Body of pancreas (tissue), 4 donors: ENCODE measurements around the gene HPSE2. TPM values are rescaled to one million over a fixed set of nuclear protein-coding genes. Genes with fewer than 3 reads are reported as not detected.

Experiments
- ATAC-seq: fragments of 150-250 bp; one replicate; pipeline ENCODE4 v1.9.1; 2016
- DNase-seq, 4 donors: peaks; one replicate each; pipeline ENCODE4 v3.0.0-alpha.2; 2019
- H3K27ac ChIP-seq, 4 donors: fragments of 200-600 bp; sonication (generic); 1 replicate in 3 of 4; 2 replicates in 1 of 4; pipeline versions ENCODE4 v1.5.1 to v1.6.1; 2016 to 2019; ENCODE audit warnings: mild to moderate bottlenecking in 1 of 4, mixed read lengths in 1 of 4, moderate library complexity in 1 of 4
- H3K27me3 ChIP-seq, 2 donors: fragments of 200-600 bp; sonication (generic); one replicate each; pipeline ENCODE4 v1.6.0; 2016; ENCODE audit warnings: mild to moderate bottlenecking in 1 of 2
- H3K36me3 ChIP-seq, 2 donors: fragments of 200-600 bp; sonication (generic); replicated peaks in 1 of 2; 2 replicates each; pipeline ENCODE4 v1.5.1; 2016; ENCODE audit warnings: low read depth in 2 of 2; ENCODE audit not compliant: insufficient read depth in 1 of 2
- H3K4me1 ChIP-seq: fragments of 200-600 bp; sonication (generic); one replicate; pipeline ENCODE4 v1.6.0; 2016
- H3K4me3 ChIP-seq, 2 donors: fragments of 200-600 bp; sonication (generic); 1 replicate in 1 of 2; 2 replicates in 1 of 2; pipeline ENCODE4 v1.5.1; 2016 to 2019
- H3K9me3 ChIP-seq, 3 donors: fragments of 200-600 bp; sonication (generic); 1 replicate in 2 of 3; 2 replicates in 1 of 3; pipeline ENCODE4 v1.5.1; 2016
- CTCF ChIP-seq, 7 experiments: fragments of 450-650 bp in 4 of 7; fragments of 200-600 bp in 3 of 7; sonication (generic) in 3 of 7; IDR thresholded peaks; one replicate each; pipeline ENCODE4 v1.5.1; 2016 to 2019; ENCODE audit warnings: antibody characterized with exemption in 7 of 7
- POLR2A ChIP-seq, 3 donors: fragments of 450-650 bp; IDR thresholded peaks; one replicate each; pipeline ENCODE4 v1.6.1; 2016; ENCODE audit warnings: antibody characterized with exemption in 3 of 3, mild to moderate bottlenecking in 2 of 3
- WGBS, 2 donors: methylation state at CpG; one replicate each; pipeline ENCODE4 v1.1.5; 2017; 5-methylcytosine and 5-hydroxymethylcytosine counted together
- intact Hi-C: fragments of 100-400 bp; cut with DNase I; formaldehyde crosslinking; loops from one replicate; pipeline ENCODE4 v1.15.1; 2023
- total RNA-seq, 2 donors: library from RNA; depleted of rRNA; stranded (reverse); fragments of >200 nt; gene quantifications; one replicate each; pipeline ENCODE4 v1.1.0, GENCODE V29; 2016

The HPSE2 gene
- total RNA-seq, 2 donors from 2014 or later, result not detected

DNA sequence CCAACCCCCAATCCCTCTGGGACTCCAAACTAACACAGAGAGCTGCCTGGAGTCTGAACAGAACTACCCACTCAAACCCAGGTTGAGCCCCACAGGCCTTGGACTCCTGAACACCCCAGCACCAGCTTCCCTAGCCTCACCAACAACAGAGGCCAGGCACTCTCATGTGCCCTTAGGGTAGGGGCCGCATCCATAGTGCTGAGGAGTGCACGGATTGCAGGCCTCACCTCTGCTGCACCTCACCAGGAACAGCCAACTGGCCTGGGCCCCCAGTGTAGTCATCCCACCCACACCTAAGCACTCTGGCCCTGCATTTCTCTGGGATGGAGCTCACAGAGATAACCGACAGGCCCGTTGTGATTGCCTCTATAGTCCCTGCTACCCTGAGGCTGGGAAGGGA, 194.2 kb downstream of the HPSE2 start:
- no peak for ATAC-seq
- intact Hi-C loops, result no loop called here
- no peak for DNase-seq
- WGBS, 2 donors, result 80 to 96% methylated on average over 4 of the region's 4 CpGs
- H3K27me3 ChIP-seq, result no peaks in the 10 kb centered on the region
- H3K27ac ChIP-seq, result no peak overlapping the region
- no peaks in the 10 kb centered on the region for H3K4me1 ChIP-seq
- H3K36me3 ChIP-seq, result no peaks in the 10 kb centered on the region
- peaks cover 0 to 9% (median 0%) of the 10 kb centered on the region in 3 donors for H3K9me3 ChIP-seq
- no peak overlapping the region for H3K4me3 ChIP-seq
- TF ChIP-seq POLR2A (IDR thresholded peaks at IDR 0.05) (no peak), CTCF (IDR thresholded peaks at IDR 0.05) (no peak)

GRCh38 chr10:99013885-99014284, 221.8 kb downstream of the HPSE2 start:
- Histone ChIP-seq H3K4me1 (no peaks in the 10 kb centered on the region), H3K4me3 (no peak overlapping the region), H3K27ac (no peak overlapping the region), H3K36me3 (no peaks in the 10 kb centered on the region), H3K9me3 (no peaks in the 10 kb centered on the region), H3K27me3 (no peaks in the 10 kb centered on the region)
- no peak for ATAC-seq
- no peak for TF ChIP-seq POLR2A (IDR thresholded peaks at IDR 0.05)
- TF ChIP-seq CTCF (IDR thresholded peaks at IDR 0.05), result no peak
- no peak for DNase-seq
- intact Hi-C loops, result no loop called here
- 68 to 86% methylated on average over 5 to 9 of the region's 9 CpGs for WGBS, 2 donors

DNA sequence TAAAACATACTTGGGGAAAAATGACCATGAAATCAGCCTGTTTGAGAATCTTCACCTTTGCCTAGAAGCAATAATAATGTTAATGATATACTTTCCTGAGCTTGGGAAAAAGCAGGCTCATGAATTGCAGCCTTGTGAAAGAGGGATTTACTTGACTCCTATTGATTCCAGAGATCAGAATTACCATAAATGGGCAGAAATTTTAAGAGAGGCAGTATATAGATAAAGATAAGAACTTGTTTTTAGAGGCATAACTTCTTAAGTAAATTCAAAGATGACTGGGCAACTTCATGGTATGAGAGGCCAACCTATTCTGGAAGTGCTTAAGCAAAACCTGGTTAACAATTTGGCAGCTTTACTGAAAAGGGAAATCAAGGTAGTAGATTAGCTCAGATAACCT, 225.4 kb downstream of the HPSE2 start:
- DNase-seq (no peak), ATAC-seq (no peak)
- Histone ChIP-seq H3K27ac (no peak overlapping the region), H3K4me1 (no peaks in the 10 kb centered on the region), H3K9me3 (no peaks in the 10 kb centered on the region), H3K4me3 (no peak overlapping the region), H3K27me3 (no peaks in the 10 kb centered on the region), H3K36me3 (no peaks in the 10 kb centered on the region)
- TF ChIP-seq POLR2A (IDR thresholded peaks at IDR 0.05) (no peak), CTCF (IDR thresholded peaks at IDR 0.05) (no peak)
- intact Hi-C loops, result no loop called here

DNA sequence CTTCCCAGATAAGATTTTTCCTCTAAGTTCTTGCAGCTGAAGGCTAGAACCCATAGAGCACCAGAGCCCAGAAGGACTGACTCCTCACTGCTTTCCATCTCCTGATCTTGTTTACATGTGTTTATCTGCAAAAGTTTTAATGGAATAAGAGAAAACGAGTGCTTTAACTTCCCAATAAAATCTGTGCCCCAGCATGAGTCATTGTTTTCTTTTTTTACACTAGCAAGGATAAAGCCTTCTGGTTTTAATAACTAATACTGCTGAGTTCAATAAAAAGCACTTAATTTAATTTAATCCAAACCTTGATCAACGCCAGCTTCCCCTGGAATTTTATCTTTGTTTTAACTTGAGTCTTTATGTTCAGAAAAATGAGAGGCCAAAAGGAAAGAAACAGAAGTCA, 227.6 kb downstream of the HPSE2 start:
- no peaks in the 10 kb centered on the region for H3K27me3 ChIP-seq

More for the DNA sequence above, 227.6 kb downstream of the HPSE2 start:
- Histone ChIP-seq H3K27ac (no peak overlapping the region), H3K36me3 (no peaks in the 10 kb centered on the region), H3K4me1 (no peaks in the 10 kb centered on the region), H3K9me3 (peaks cover 0 to 2% (median 0%) of the 10 kb centered on the region in 3 donors), H3K4me3 (no peak overlapping the region)
- WGBS, 2 donors, result 40 to 47% methylated on average over 2 of the region's 2 CpGs
- TF ChIP-seq CTCF (IDR thresholded peaks at IDR 0.05) (no peak), POLR2A (IDR thresholded peaks at IDR 0.05) (no peak)
- intact Hi-C loops, result no loop called here
- ATAC-seq (no peak), DNase-seq (no peak)
